IPS-18c (cell line): Measurements from ENCODE around the gene DBF4B.
"Not testable (repeated sequence)": the region's sequence is repeated elsewhere in the genome, so short reads cannot be mapped to it uniquely, and the experiment has no call there.

Source experiments
- H3K4me3 ChIP-seq: 2 replicates; pipeline ENCODE4 v1.7.0; 2013; ENCODE audit warnings: low read depth, mild to moderate bottlenecking, low read length, moderate library complexity; ENCODE audit not compliant: insufficient read depth
- H3K9me3 ChIP-seq: one replicate; pipeline ENCODE4 v1.6.1; 2013; ENCODE audit warnings: mild to moderate bottlenecking, low read length, moderate library complexity; ENCODE audit not compliant: control insufficient read depth, insufficient read depth

Gene DBF4B

GRCh38 chr17:44752953-44753861, 44.7 kb downstream of the DBF4B start:
- H3K9me3 ChIP-seq = no peaks in the 10 kb centered on the region

GRCh38 chr17:44754276-44754675, 45.8 kb downstream of the DBF4B start:
- H3K9me3 ChIP-seq = no peaks in the 10 kb centered on the region
- no peak overlapping the region for H3K4me3 ChIP-seq

More at GRCh38 chr17:44752953-44753861, 44.7 kb downstream of the DBF4B start:
- H3K4me3 ChIP-seq = no peak overlapping the region

GRCh38 chr17:44755180-44755579, 46.7 kb downstream of the DBF4B start:
- H3K4me3 ChIP-seq, H3K9me3 ChIP-seq: not testable (repeated sequence)

GRCh38 chr17:44757045-44757917, 48.8 kb downstream of the DBF4B start:
- Histone ChIP-seq H3K4me3 (no peak overlapping the region), H3K9me3 (no peaks in the 10 kb centered on the region)

- Histone ChIP-seq H3K4me3 (peak overlapping the region; percentile 36; the same call in 1 of the 2 replicates), H3K9me3 (no peaks in the 10 kb centered on the region)
Observed at GRCh38 chr17:44757918-44758413, 49.5 kb downstream of the DBF4B start.

- Histone ChIP-seq H3K4me3 (peak within 1 kb of the TSS; percentile 41), H3K9me3 (no peaks in the 10 kb centered on the region)
Observed at GRCh38 chr17:44758414-44759085, 50.1 kb downstream of the DBF4B start, which contains the start of gene ADAM11. Gene ADAM11, plus strand, starts transcription at chr17:44758988. Its CDS starts 212 bp downstream, at chr17:44759200.

GRCh38 chr17:44759086-44759915, 50.8 kb downstream of the DBF4B start:
- peak overlapping the region; percentile 41 for H3K4me3 ChIP-seq

GRCh38 chr17:44759916-44760243, 51.4 kb downstream of the DBF4B start:
- Histone ChIP-seq H3K4me3 (no peak overlapping the region; the same call in 1 of the 2 replicates), H3K9me3 (peaks cover 2% of the 10 kb centered on the region)

More at GRCh38 chr17:44759086-44759915, 50.8 kb downstream of the DBF4B start:
- peaks cover 2% of the 10 kb centered on the region for H3K9me3 ChIP-seq

GRCh38 chr17:44760474-44761308, 52.2 kb downstream of the DBF4B start:
- H3K9me3 ChIP-seq = peaks cover 2% of the 10 kb centered on the region
- H3K4me3 ChIP-seq = no peak overlapping the region

- Histone ChIP-seq H3K4me3 (no peak overlapping the region), H3K9me3 (peaks cover 2% of the 10 kb centered on the region)
Observed at GRCh38 chr17:44761932-44762810, 53.7 kb downstream of the DBF4B start.

GRCh38 chr17:44763170-44763569, 54.7 kb downstream of the DBF4B start:
- H3K4me3 ChIP-seq = no peak overlapping the region

GRCh38 chr17:44765965-44766364, 57.5 kb downstream of the DBF4B start:
- Histone ChIP-seq H3K4me3 (no peak overlapping the region), H3K9me3 (peaks cover 2% of the 10 kb centered on the region)

More at GRCh38 chr17:44763170-44763569, 54.7 kb downstream of the DBF4B start:
- peaks cover 2% of the 10 kb centered on the region for H3K9me3 ChIP-seq

GRCh38 chr17:44766409-44767038, 58.1 kb downstream of the DBF4B start:
- peaks cover 2% of the 10 kb centered on the region for H3K9me3 ChIP-seq
- H3K4me3 ChIP-seq = no peak overlapping the region

GRCh38 chr17:44767493-44767892, 59.0 kb downstream of the DBF4B start:
- Histone ChIP-seq H3K4me3 (no peak overlapping the region), H3K9me3 (peaks cover 4% of the 10 kb centered on the region)
